ENCODE measurements around the gene VASN. TPM values are rescaled to one million over a fixed set of nuclear protein-coding genes. Genes with fewer than 3 reads are reported as not detected.

Gene VASN
- total and polyA plus RNA-seq, 5 donors from 2014 or later: 0.14 to 0.57 TPM; not detected in 3

DNA sequence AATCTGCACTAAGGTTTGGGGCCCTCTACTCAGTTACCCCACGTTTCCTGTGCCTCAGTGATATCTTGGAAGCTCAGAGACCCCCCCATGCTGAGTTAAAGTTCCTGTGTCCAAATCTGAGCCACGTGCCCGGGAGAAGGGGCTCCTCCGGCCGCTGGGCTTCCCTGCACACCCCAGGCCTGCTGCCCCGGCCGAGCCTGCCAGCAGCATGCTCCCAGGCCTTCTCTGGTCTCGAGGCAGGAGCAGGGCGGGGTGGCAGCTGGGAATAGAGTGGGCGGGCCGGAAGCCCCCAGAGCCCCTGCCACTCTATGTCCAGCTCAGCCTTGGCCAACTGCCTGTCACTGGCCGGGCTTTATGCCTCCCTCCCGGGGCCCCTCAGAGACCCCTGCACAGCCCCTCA is 5.6 kb upstream of the VASN start:
- no peak for ATAC-seq (ENCODE audit: low read depth in 2 of 2)
- Mint-ChIP-seq H3K27me3 (no peaks in the 10 kb centered on the region), H3K4me1 (peaks cover 0 to 13% (median 0%) of the 10 kb centered on the region in 4 donors), H3K4me3 (no peak overlapping the region), H3K36me3 (peaks cover 11% of the 10 kb centered on the region), H3K9me3 (no peaks in the 10 kb centered on the region), H3K27ac (no peak overlapping the region)
- Histone ChIP-seq H3K36me3 (ENCODE audit: control insufficient read depth, insufficient read depth, low read length) (peaks cover 51% of the 10 kb centered on the region), H3K4me3 (ENCODE audit: low read depth, low read length) (no peak overlapping the region), H3K4me1 (ENCODE audit: control insufficient read depth, insufficient read depth, low read length, poor library complexity, severe bottlenecking) (no peaks in the 10 kb centered on the region), H3K9me3 (ENCODE audit: control insufficient read depth in 2 of 2, low read length in 2 of 2) (no peaks in the 10 kb centered on the region), H3K27ac (ENCODE audit: insufficient read depth, low read length, poor library complexity, severe bottlenecking) (no peak overlapping the region), H3K27me3 (ENCODE audit: control insufficient read depth, insufficient read depth, low read length) (no peaks in the 10 kb centered on the region)
- DNase-seq: no peak

DNA sequence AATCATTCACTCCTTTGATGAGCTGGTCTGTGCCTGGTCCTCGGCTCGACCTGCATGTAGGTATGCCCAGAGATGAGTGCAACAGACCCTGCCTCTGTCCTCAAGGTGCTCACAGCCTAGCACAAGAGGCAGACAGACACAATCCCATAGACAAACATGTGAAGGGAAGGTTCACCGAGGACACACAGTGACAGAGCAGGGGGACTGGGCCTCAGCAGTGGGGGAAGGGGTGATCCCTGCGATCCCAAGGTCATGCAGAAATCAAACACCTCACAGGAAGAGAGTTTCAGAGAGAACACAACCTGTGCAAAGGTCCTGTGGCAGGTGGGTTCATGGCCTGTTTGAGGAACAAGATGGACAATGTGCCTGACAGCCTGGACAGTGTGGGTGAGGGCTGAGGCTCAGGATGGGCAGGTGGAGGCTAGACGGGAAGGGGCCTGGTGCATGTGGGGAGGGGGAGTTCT is 4.2 kb upstream of the VASN start:
- Mint-ChIP-seq H3K27me3 (no peaks in the 10 kb centered on the region), H3K27ac (peak overlapping the region in 1 of 3 donors; percentile 26), H3K36me3 (peaks cover 11% of the 10 kb centered on the region), H3K4me3 (peak overlapping the region in 1 of 4 donors; percentile 32), H3K4me1 (peaks cover 0 to 19% (median 2%) of the 10 kb centered on the region in 4 donors), H3K9me3 (no peaks in the 10 kb centered on the region)
- H3K9me3 ChIP-seq (ENCODE audit: control insufficient read depth in 2 of 2, low read length in 2 of 2): no peaks in the 10 kb centered on the region
- no peak overlapping the region for H3K4me3 ChIP-seq (ENCODE audit: low read depth, low read length)
- no peak for ATAC-seq (ENCODE audit: low read depth in 2 of 2)
- peaks cover 38% of the 10 kb centered on the region for H3K36me3 ChIP-seq (ENCODE audit: control insufficient read depth, insufficient read depth, low read length)
- no peak for DNase-seq
- no peak overlapping the region for H3K27ac ChIP-seq (ENCODE audit: insufficient read depth, low read length, poor library complexity, severe bottlenecking)
- H3K4me1 ChIP-seq (ENCODE audit: control insufficient read depth, insufficient read depth, low read length, poor library complexity, severe bottlenecking): peaks cover 9% of the 10 kb centered on the region
- H3K27me3 ChIP-seq (ENCODE audit: control insufficient read depth, insufficient read depth, low read length): no peaks in the 10 kb centered on the region

DNA sequence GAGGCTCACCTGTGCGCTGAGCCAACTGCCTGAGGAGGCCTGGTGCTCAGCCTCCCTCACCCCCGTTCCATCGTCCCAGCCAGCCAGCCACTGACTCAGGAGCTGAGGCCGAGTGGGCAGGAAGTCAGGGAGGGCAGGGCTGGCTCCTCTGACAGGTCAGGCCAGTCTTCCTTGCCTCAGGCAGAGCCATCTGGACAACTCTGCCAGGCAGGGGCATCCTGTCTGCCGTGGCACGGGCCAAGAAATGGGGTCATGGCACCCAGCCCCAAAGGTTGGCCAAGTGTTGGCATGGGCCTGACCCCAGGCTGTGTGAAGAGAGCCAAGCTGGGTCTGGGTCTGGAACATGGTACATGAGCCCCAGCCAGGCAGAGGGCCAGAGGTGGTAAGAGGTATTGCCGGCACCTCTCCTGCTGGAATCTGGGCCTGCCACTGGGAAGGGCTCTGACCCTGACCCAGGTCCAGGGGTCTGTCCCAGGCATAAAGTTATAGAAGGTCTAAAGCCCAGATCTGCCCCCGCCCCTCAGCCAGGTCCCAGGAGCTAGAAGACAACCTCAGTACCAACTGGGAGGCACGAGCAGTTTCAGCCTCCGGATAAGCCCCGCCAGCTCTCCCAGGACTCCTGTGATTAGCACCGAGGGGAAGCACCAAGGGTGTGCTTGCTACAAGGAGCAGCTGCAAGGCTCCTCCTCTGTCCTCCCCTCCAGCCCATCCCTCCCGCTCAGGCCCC is 2.5 kb upstream of the VASN start:
- H3K9me3 Mint-ChIP-seq: no peaks in the 10 kb centered on the region
- no peaks in the 10 kb centered on the region for H3K27me3 ChIP-seq (ENCODE audit: control insufficient read depth, insufficient read depth, low read length)
- peaks cover 0 to 33% (median 8%) of the 10 kb centered on the region in 4 donors for H3K4me1 Mint-ChIP-seq
- peaks cover 25% of the 10 kb centered on the region for H3K4me1 ChIP-seq (ENCODE audit: control insufficient read depth, insufficient read depth, low read length, poor library complexity, severe bottlenecking)
- ATAC-seq (ENCODE audit: low read depth in 2 of 2) (no peak), DNase-seq (no peak)
- H3K36me3 Mint-ChIP-seq: peaks cover 4% of the 10 kb centered on the region
- no peaks in the 10 kb centered on the region for H3K27me3 Mint-ChIP-seq
- no peaks in the 10 kb centered on the region for H3K9me3 ChIP-seq (ENCODE audit: control insufficient read depth in 2 of 2, low read length in 2 of 2)
- peak overlapping the region in 1 of 4 donors; percentile 47 for H3K4me3 Mint-ChIP-seq
- peaks cover 24% of the 10 kb centered on the region for H3K36me3 ChIP-seq (ENCODE audit: control insufficient read depth, insufficient read depth, low read length)
- H3K27ac Mint-ChIP-seq: peak overlapping the region in 1 of 3 donors; percentile 25
- no peak overlapping the region for H3K27ac ChIP-seq (ENCODE audit: insufficient read depth, low read length, poor library complexity, severe bottlenecking)
- H3K4me3 ChIP-seq (ENCODE audit: low read depth, low read length): no peak overlapping the region

DNA sequence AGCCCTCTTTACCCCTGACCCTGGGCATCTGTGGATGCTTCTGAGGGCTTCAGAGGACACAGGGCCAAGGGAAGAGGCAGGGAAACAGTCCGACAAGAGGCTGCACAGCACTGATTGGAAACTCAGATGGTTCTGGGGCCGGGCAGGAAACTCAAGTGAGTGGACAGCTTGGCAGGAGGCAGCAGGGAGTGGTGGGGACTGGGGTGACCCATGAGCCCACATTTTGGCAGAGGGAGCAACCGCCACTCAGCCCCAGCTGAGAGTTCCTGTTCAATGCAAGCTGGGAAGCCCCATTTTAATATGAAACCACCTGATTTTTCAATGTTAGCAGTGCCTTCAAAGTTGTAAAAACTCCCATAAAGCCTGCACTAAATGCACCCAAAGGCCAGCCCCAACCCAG is 1.5 kb upstream of the VASN start:
- Mint-ChIP-seq H3K27me3 (no peaks in the 10 kb centered on the region), H3K27ac (peak overlapping the region in 2 of 3 donors; percentile 9 to 15), H3K4me3 (peak overlapping the region in 3 of 4 donors; percentile 41 to 63 (median 61)), H3K9me3 (no peaks in the 10 kb centered on the region), H3K36me3 (peaks cover 4% of the 10 kb centered on the region), H3K4me1 (peaks cover 0 to 37% (median 8%) of the 10 kb centered on the region in 4 donors)
- no peaks in the 10 kb centered on the region for H3K27me3 ChIP-seq (ENCODE audit: control insufficient read depth, insufficient read depth, low read length)
- no peaks in the 10 kb centered on the region for H3K9me3 ChIP-seq (ENCODE audit: control insufficient read depth in 2 of 2, low read length in 2 of 2)
- H3K36me3 ChIP-seq (ENCODE audit: control insufficient read depth, insufficient read depth, low read length): peaks cover 14% of the 10 kb centered on the region
- H3K4me3 ChIP-seq (ENCODE audit: low read depth, low read length): no peak overlapping the region
- peaks cover 35% of the 10 kb centered on the region for H3K4me1 ChIP-seq (ENCODE audit: control insufficient read depth, insufficient read depth, low read length, poor library complexity, severe bottlenecking)
- ATAC-seq (ENCODE audit: low read depth in 2 of 2) (no peak), DNase-seq (no peak)
- no peak overlapping the region for H3K27ac ChIP-seq (ENCODE audit: insufficient read depth, low read length, poor library complexity, severe bottlenecking)

DNA sequence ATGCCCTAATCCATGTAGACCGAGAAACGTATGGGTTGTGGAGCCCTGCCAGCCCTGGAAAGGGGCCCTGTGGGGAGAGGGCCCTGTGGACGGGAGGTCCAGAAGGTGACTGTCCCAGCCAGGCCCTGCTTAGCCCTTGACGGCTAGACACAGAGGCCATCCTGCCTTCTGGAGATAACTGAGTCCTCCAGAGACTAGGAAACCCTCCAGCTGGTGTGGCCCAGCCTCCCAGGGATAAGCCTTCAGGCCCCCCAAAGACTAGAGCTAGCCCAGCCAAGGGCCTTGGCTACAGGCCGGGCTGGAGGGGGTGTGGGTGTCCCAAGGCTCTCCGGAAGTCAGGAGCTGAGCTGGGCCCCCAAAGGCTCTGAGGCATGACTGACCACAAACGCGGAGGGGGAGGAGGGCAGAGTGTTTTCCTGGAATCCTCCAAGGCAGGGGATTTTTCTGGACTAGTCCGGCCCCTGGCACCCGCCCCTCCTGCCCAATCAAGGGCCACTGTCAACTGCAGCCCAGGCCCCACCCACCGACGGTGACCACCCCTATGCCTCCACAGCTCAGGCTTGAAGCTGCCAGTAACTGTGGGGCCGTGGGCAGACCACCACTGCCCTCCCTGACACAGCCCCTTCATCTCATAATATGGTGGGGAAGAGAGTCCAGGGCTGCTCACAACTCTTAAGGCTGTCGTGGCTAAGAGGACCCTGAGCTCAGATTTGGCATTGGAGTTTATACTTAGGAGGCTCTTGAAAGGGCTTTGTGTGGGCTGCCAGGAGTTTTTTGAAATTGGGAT is 885 bp upstream of the VASN start:
- H3K27ac Mint-ChIP-seq: peak overlapping the region in 1 of 3 donors; percentile 9
- ATAC-seq (ENCODE audit: low read depth in 2 of 2): no peak
- peaks cover 8% of the 10 kb centered on the region for H3K36me3 ChIP-seq (ENCODE audit: control insufficient read depth, insufficient read depth, low read length)
- no peaks in the 10 kb centered on the region for H3K9me3 ChIP-seq (ENCODE audit: control insufficient read depth in 2 of 2, low read length in 2 of 2)
- no peaks in the 10 kb centered on the region for H3K27me3 ChIP-seq (ENCODE audit: control insufficient read depth, insufficient read depth, low read length)
- H3K4me1 Mint-ChIP-seq: peaks cover 0 to 40% (median 11%) of the 10 kb centered on the region in 4 donors
- peak overlapping the region in 2 of 4 donors; percentile 63 to 71 for H3K4me3 Mint-ChIP-seq
- peaks cover 37% of the 10 kb centered on the region for H3K4me1 ChIP-seq (ENCODE audit: control insufficient read depth, insufficient read depth, low read length, poor library complexity, severe bottlenecking)
- DNase-seq: no peak
- no peaks in the 10 kb centered on the region for H3K27me3 Mint-ChIP-seq
- H3K36me3 Mint-ChIP-seq: peaks cover 4% of the 10 kb centered on the region
- H3K4me3 ChIP-seq (ENCODE audit: low read depth, low read length): no peak overlapping the region
- no peaks in the 10 kb centered on the region for H3K9me3 Mint-ChIP-seq
- peak overlapping the region; percentile 34 for H3K27ac ChIP-seq (ENCODE audit: insufficient read depth, low read length, poor library complexity, severe bottlenecking)

DNA sequence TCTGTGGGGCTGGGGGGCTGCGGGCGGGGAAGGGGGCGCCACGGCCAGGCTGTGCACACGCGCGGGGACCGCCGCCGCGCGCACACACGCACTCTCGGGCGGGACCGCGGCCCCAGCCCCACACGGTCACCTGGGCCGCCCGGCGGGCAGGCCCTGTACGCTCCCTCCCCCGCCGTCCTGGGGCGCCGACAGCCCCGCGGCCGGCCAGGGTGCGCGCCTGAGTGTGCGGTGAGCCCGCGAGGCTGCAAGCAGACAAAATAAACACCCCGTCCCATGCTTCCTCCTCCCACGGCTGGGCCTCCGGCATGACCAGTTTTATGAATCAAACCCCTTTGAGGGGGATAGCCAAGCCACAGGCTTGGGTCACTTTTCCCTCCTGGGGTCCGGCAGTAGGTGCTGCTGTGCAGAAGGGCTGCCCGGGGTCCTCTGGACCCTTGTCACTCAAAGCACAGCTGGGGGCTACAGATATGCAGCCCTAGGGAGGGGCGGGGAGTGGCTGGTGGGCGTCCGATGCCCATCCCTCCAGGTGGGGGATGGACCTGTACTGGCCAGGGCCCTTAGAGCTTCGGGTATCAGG is 441 bp downstream of the VASN start:
- Histone ChIP-seq H3K27me3 (ENCODE audit: control insufficient read depth, insufficient read depth, low read length) (no peaks in the 10 kb centered on the region), H3K9me3 (ENCODE audit: control insufficient read depth in 2 of 2, low read length in 2 of 2) (no peaks in the 10 kb centered on the region), H3K36me3 (ENCODE audit: control insufficient read depth, insufficient read depth, low read length) (peaks cover 9% of the 10 kb centered on the region), H3K4me1 (ENCODE audit: control insufficient read depth, insufficient read depth, low read length, poor library complexity, severe bottlenecking) (peaks cover 37% of the 10 kb centered on the region), H3K27ac (ENCODE audit: insufficient read depth, low read length, poor library complexity, severe bottlenecking) (peak overlapping the region; percentile 6), H3K4me3 (ENCODE audit: low read depth, low read length) (no peak overlapping the region)
- peak; percentile 32 to 52 for ATAC-seq (ENCODE audit: low read depth in 2 of 2)
- no peaks in the 10 kb centered on the region for H3K27me3 Mint-ChIP-seq
- no peaks in the 10 kb centered on the region for H3K9me3 Mint-ChIP-seq
- H3K4me1 Mint-ChIP-seq: peaks cover 0 to 42% (median 11%) of the 10 kb centered on the region in 4 donors
- peaks cover 4% of the 10 kb centered on the region for H3K36me3 Mint-ChIP-seq
- peak overlapping the region; percentile 66 to 86 (median 75) for H3K27ac Mint-ChIP-seq
- H3K4me3 Mint-ChIP-seq: peak overlapping the region; percentile 47 to 86 (median 84)
- DNase-seq: peak in 1 of 3 donors; percentile 37

DNA sequence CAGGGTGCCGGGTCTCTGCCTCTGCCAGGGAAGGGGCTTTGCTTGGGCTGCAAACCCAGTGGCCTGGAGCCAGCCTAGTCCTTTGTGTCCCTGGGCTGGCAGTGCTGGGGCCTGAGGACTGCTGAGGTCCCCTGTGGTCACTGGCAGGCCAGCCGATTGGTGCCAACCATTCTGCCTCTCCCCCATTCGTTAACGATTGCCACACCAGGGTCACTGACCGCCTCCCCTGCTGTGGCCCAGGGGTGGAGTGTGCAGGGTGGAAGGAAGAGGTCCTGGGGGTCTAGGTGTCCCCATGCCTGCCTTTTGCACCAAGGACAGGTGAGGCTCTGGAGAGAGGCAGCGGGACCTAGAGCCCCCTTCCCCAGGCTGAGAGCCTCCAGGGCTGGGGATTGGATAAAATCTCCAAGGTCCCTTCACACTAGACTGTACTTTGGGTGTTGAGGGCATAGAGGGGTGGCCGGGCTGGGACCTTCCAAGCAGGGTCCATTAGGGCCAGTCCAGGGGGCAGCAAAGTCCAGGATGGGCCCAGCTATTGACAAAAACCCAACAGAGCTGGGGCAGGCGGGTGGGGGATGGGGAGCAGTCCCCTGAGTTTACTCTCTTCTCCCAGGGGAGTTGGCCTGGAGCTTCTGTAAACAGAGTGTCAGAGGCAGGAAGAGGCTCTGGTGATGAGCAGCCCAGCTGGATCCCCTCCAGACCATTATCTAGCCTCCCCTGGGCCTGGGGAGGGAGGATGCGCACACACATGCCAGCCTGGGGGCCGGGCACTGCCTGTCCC is 1.1 kb downstream of the VASN start:
- Mint-ChIP-seq H3K27me3 (no peaks in the 10 kb centered on the region), H3K9me3 (no peaks in the 10 kb centered on the region), H3K4me1 (peaks cover 0 to 37% (median 11%) of the 10 kb centered on the region in 4 donors), H3K27ac (peak overlapping the region; percentile 15 to 75 (median 26)), H3K4me3 (peak overlapping the region; percentile 47 to 86 (median 84)), H3K36me3 (no peaks in the 10 kb centered on the region)
- ATAC-seq (ENCODE audit: low read depth in 2 of 2) (no peak), DNase-seq (no peak)
- no peaks in the 10 kb centered on the region for H3K9me3 ChIP-seq (ENCODE audit: control insufficient read depth in 2 of 2, low read length in 2 of 2)
- peak overlapping the region; percentile 6 for H3K27ac ChIP-seq (ENCODE audit: insufficient read depth, low read length, poor library complexity, severe bottlenecking)
- H3K4me1 ChIP-seq (ENCODE audit: control insufficient read depth, insufficient read depth, low read length, poor library complexity, severe bottlenecking): peaks cover 37% of the 10 kb centered on the region
- H3K36me3 ChIP-seq (ENCODE audit: control insufficient read depth, insufficient read depth, low read length): peaks cover 6% of the 10 kb centered on the region
- H3K4me3 ChIP-seq (ENCODE audit: low read depth, low read length): no peak overlapping the region
- H3K27me3 ChIP-seq (ENCODE audit: control insufficient read depth, insufficient read depth, low read length): no peaks in the 10 kb centered on the region
